ENCODE data around the gene MUC4. TPM values are rescaled to one million over a fixed set of nuclear protein-coding genes. Genes with fewer than 3 reads are reported as not detected.
"Not testable (repeated sequence)": the region's sequence is repeated elsewhere in the genome, so short reads cannot be mapped to it uniquely, and the experiment has no call there.

MUC4 gene
- total and polyA plus RNA-seq, 3 experiments from 2014 or later: 0.24 to 0.35 TPM; not detected in 1

- Mint-ChIP-seq H3K36me3 (no peaks in the 10 kb centered on the region), H3K9me3 (peaks cover 0 to 17% (median 11%) of the 10 kb centered on the region in 5 donors), H3K27ac (no peak overlapping the region), H3K4me3 (no peak overlapping the region), H3K4me1 (peaks cover 9 to 15% (median 14%) of the 10 kb centered on the region in 3 donors), H3K27me3 (no peaks in the 10 kb centered on the region)
- POLR2A ChIA-PET: no interaction called here
- H3K27ac ChIP-seq (ENCODE audit: low read depth, low read length): no peak overlapping the region
- CTCF ChIA-PET: no interaction called here
- no peak for DNase-seq
- no peaks in the 10 kb centered on the region for H3K36me3 ChIP-seq (ENCODE audit: insufficient read depth, low read length)
- H3K9me3 ChIP-seq (ENCODE audit: low read length): no peaks in the 10 kb centered on the region
- no peaks in the 10 kb centered on the region for H3K27me3 ChIP-seq (ENCODE audit: insufficient read depth, low read length, poor library complexity, severe bottlenecking)
- no peaks in the 10 kb centered on the region for H3K4me1 ChIP-seq (ENCODE audit: insufficient read depth, low read length)
- H3K4me3 ChIP-seq (ENCODE audit: low read length): no peak overlapping the region
Measured at GRCh38 chr3:195774917-195775316, 36.8 kb downstream of the MUC4 start.

DNA sequence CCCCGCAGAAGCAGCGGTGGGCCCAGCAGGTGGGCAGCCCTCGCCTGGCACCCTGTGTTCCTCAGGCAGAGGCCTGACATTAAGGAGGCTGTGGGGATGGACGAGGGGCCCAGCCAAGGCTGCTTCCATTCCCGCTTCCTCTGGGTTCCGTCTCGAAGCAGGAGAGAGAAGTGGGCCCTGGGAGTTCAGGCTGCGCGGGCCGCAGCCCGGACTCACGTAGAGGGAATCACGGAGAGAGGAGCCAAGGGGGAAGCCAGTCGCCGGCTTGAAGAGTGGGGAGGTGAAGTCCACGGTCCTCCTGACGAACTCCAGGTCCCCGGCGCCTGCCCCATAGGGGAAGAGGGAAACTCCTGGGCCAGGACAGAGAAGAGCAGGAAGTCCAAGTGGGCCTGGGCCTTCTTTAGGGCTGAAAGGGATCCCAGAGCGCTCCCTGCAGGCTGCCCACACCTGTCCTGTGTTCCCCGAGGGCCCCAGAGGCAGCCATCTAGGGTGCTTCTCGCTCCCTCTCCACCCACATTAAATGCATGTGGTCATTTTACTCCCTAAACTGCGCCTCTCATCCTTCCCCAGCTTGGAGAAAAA lies 37.7 kb downstream of the MUC4 start:
- Mint-ChIP-seq H3K4me3 (no peak overlapping the region), H3K9me3 (peaks cover 0 to 9% (median 8%) of the 10 kb centered on the region in 5 donors), H3K4me1 (peaks cover 6% of the 10 kb centered on the region in 3 donors), H3K27ac (no peak overlapping the region), H3K27me3 (no peaks in the 10 kb centered on the region), H3K36me3 (no peaks in the 10 kb centered on the region)
- H3K36me3 ChIP-seq (ENCODE audit: insufficient read depth, low read length): no peaks in the 10 kb centered on the region
- no peaks in the 10 kb centered on the region for H3K9me3 ChIP-seq (ENCODE audit: low read length)
- H3K27ac ChIP-seq (ENCODE audit: low read depth, low read length): no peak overlapping the region
- H3K27me3 ChIP-seq (ENCODE audit: insufficient read depth, low read length, poor library complexity, severe bottlenecking): no peaks in the 10 kb centered on the region
- H3K4me3 ChIP-seq (ENCODE audit: low read length): no peak overlapping the region
- ChIA-PET POLR2A (no interaction called here), CTCF (no interaction called here)
- DNase-seq: no peak
- no peaks in the 10 kb centered on the region for H3K4me1 ChIP-seq (ENCODE audit: insufficient read depth, low read length)

DNA sequence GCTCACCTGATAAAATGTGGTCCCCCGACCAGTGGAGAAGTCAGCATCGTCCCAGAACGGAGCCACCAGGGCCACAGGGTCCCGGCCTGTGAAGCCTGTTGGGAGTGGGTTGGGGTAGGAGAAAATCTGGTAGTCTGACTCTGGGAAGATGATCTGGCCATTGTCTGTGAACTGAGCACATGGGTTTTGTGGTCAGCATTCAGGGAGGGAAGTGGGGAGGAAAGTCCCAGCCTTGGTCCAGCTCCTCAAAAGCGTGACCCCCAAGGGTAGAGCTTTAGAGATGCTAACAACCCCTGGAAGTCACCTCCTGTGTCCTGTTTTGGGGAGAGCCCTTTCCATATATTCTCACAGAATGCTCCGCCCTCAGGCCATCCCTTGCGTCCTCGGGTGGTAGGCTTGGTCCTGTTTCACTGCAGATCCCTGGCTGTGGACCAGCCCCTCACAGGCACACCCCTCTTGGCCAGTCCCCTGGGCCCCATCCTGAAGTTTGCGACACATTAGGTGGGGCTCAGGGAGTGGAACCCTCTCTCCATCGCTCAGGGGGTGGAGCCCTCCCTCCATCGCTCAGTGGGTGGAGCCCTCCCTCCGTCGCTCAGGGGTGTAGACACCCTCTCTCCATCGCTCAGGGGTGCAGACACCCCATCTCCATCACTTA lies 40.0 kb downstream of the MUC4 start:
- H3K4me1 ChIP-seq (ENCODE audit: insufficient read depth, low read length): no peaks in the 10 kb centered on the region
- DNase-seq: no peak
- CTCF ChIA-PET: no interaction called here
- no peaks in the 10 kb centered on the region for H3K27me3 ChIP-seq (ENCODE audit: insufficient read depth, low read length, poor library complexity, severe bottlenecking)
- POLR2A ChIA-PET: no interaction called here
- Mint-ChIP-seq H3K4me3 (no peak overlapping the region), H3K9me3 (no peaks in the 10 kb centered on the region), H3K36me3 (no peaks in the 10 kb centered on the region), H3K4me1 (no peaks in the 10 kb centered on the region), H3K27ac (no peak overlapping the region), H3K27me3 (no peaks in the 10 kb centered on the region)
- H3K27ac ChIP-seq (ENCODE audit: low read depth, low read length): no peak overlapping the region
- no peaks in the 10 kb centered on the region for H3K9me3 ChIP-seq (ENCODE audit: low read length)
- no peaks in the 10 kb centered on the region for H3K36me3 ChIP-seq (ENCODE audit: insufficient read depth, low read length)
- no peak overlapping the region for H3K4me3 ChIP-seq (ENCODE audit: low read length)

DNA sequence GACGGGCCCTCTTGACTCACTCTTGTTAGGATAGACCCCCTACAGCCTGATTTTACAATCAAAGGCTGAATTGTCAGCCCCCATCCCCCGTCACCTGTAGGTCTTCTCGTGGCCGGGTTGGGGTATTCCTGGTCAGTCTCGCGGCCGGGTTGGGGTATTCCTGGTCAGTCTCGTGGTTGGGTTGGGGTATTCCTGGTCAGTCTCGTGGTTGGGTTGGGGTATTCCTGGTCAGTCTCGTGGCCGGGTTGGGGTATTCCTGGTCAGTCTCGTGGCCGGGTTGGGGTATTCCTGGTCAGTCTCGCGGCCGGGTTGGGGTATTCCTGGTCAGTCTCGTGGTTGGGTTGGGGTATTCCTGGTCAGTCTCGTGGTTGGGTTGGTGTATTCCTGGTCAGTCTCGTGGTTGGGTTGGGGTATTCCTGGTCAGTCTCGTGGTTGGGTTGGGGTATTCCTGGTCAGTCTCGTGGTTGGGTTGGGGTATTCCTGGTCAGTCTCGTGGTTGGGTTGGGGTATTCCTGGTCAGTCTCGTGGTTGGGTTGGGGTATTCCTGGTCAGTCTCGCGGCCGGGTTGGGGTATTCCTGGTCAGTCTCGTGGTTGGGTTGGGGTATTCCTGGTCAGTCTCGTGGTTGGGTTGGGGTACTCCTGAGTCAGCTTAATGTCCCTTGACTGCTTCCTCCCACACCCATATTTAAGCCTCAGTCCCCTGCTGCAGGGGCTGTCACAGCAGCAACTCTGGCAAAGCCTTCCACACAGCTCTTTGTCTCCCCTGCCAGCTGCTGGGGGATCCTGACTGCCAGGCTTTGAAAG lies 40.7 kb downstream of the MUC4 start:
- DNase-seq; H3K36me3 Mint-ChIP-seq; H3K36me3 ChIP-seq (ENCODE audit: insufficient read depth, low read length); H3K9me3 Mint-ChIP-seq; H3K4me3 Mint-ChIP-seq; H3K4me3 ChIP-seq (ENCODE audit: low read length); H3K27ac Mint-ChIP-seq; H3K4me1 Mint-ChIP-seq; CTCF ChIA-PET; H3K4me1 ChIP-seq (ENCODE audit: insufficient read depth, low read length); POLR2A ChIA-PET; H3K27ac ChIP-seq (ENCODE audit: low read depth, low read length); H3K27me3 ChIP-seq (ENCODE audit: insufficient read depth, low read length, poor library complexity, severe bottlenecking); H3K9me3 ChIP-seq (ENCODE audit: low read length); H3K27me3 Mint-ChIP-seq: not testable (repeated sequence)

DNA sequence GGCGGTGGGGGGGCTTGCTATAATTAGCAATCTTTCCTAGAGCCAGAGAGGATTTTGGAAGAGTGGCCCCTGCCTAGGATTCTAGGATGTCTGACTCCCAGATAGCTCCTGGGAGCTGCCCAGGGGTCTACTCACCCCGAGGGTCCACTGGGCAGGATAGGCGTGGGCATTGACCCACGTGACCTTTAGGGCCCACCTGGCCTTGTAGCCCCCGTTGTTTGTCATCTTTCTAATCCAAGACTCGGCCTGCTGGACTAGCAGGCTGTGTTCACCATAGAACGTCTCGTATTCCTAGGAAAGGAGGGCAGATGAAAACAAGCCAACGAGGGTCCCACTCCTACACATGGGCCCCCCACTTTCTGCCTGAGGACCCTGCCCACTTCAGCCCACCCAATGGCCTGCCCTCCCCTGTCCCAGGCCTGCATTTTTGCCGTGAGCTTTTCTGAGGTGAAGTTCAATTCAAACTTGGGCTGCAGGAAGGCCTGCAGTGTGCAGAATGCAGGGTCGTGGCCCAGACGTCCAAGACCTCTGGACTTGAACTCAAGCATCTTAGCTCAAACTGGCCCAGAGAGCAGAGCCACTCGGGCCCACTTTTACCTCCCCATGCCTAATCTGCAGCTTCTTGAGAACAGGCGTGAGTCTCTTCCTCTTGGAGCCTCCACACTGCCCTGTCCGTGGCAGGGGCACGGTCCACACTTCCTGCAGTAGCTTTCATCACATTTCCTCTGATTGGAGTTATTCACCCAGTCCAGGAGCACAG lies 41.5 kb downstream of the MUC4 start:
- Histone ChIP-seq H3K27ac (ENCODE audit: low read depth, low read length) (no peak overlapping the region), H3K4me1 (ENCODE audit: insufficient read depth, low read length) (no peaks in the 10 kb centered on the region), H3K36me3 (ENCODE audit: insufficient read depth, low read length) (no peaks in the 10 kb centered on the region), H3K9me3 (ENCODE audit: low read length) (no peaks in the 10 kb centered on the region), H3K4me3 (ENCODE audit: low read length) (no peak overlapping the region), H3K27me3 (ENCODE audit: insufficient read depth, low read length, poor library complexity, severe bottlenecking) (no peaks in the 10 kb centered on the region)
- no peak for DNase-seq
- ChIA-PET POLR2A (no interaction called here), CTCF (no interaction called here)
- no peaks in the 10 kb centered on the region for H3K4me1 Mint-ChIP-seq
- H3K36me3 Mint-ChIP-seq: no peaks in the 10 kb centered on the region
- H3K4me3 Mint-ChIP-seq: no peak overlapping the region
- no peak overlapping the region for H3K27ac Mint-ChIP-seq
- no peaks in the 10 kb centered on the region for H3K9me3 Mint-ChIP-seq
- H3K27me3 Mint-ChIP-seq: peaks cover 0 to 4% of the 10 kb centered on the region in 2 donors

DNA sequence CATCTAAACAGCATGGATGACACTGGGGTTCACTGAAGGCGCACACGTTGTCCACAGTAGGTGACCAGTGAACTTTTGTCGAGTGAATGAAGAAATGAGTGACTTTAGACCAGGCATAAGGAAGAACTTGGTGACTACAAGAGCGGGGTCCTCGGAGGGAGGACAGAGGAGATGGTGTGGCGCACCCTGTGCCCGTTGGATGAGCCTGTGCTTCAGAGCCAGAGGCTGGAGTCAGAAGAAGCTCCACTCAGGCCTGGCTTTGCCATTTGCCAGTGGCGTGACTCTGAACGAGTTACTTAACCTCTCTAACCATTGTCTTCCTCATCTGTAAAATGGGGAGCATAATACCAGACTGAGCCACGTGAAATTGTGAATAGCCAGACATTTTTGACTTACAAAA lies 42.2 kb downstream of the MUC4 start:
- Histone ChIP-seq H3K4me3 (ENCODE audit: low read length) (no peak overlapping the region), H3K4me1 (ENCODE audit: insufficient read depth, low read length) (no peaks in the 10 kb centered on the region), H3K9me3 (ENCODE audit: low read length) (no peaks in the 10 kb centered on the region), H3K27ac (ENCODE audit: low read depth, low read length) (no peak overlapping the region), H3K27me3 (ENCODE audit: insufficient read depth, low read length, poor library complexity, severe bottlenecking) (no peaks in the 10 kb centered on the region), H3K36me3 (ENCODE audit: insufficient read depth, low read length) (no peaks in the 10 kb centered on the region)
- Mint-ChIP-seq H3K9me3 (no peaks in the 10 kb centered on the region), H3K36me3 (no peaks in the 10 kb centered on the region), H3K4me3 (no peak overlapping the region), H3K27me3 (peaks cover 0 to 6% of the 10 kb centered on the region in 2 donors), H3K27ac (peak overlapping the region in 1 of 8 donors; percentile 38), H3K4me1 (no peaks in the 10 kb centered on the region)
- DNase-seq: no peak
- ChIA-PET CTCF (no interaction called here), POLR2A (no interaction called here)

- Mint-ChIP-seq H3K27me3 (peaks cover 3 to 13% of the 10 kb centered on the region in 2 donors), H3K9me3 (no peaks in the 10 kb centered on the region), H3K4me1 (no peaks in the 10 kb centered on the region), H3K4me3 (no peak overlapping the region), H3K36me3 (no peaks in the 10 kb centered on the region), H3K27ac (no peak overlapping the region)
- Histone ChIP-seq H3K27ac (ENCODE audit: low read depth, low read length) (no peak overlapping the region), H3K4me3 (ENCODE audit: low read length) (no peak overlapping the region), H3K27me3 (ENCODE audit: insufficient read depth, low read length, poor library complexity, severe bottlenecking) (no peaks in the 10 kb centered on the region), H3K9me3 (ENCODE audit: low read length) (no peaks in the 10 kb centered on the region), H3K4me1 (ENCODE audit: insufficient read depth, low read length) (no peaks in the 10 kb centered on the region), H3K36me3 (ENCODE audit: insufficient read depth, low read length) (no peaks in the 10 kb centered on the region)
- ChIA-PET CTCF (no interaction called here), POLR2A (no interaction called here)
- no peak for DNase-seq
Measured at GRCh38 chr3:195768831-195769303, 42.9 kb downstream of the MUC4 start.

DNA sequence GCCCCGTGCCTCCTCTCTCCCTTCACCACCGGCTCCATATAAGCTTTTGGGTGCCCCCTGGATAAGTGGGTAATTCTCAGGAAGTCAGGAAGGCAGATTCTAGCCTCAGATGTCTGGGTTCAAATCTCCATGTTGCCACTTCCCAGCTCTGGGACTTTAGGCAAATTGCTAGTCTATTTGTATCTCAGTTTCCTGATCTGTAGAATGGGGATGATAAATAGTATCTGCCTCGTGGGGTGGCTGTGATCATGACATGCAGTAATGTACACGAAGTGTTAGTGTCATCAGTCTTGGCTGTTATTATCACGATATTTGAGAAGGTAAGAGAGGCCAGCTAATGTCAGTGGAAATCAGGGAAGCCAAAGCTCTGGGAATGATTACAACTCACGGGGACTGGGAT lies 43.3 kb downstream of the MUC4 start:
- ChIA-PET CTCF (no interaction called here), POLR2A (no interaction called here)
- H3K4me1 ChIP-seq (ENCODE audit: insufficient read depth, low read length): no peaks in the 10 kb centered on the region
- H3K36me3 ChIP-seq (ENCODE audit: insufficient read depth, low read length): no peaks in the 10 kb centered on the region
- Mint-ChIP-seq H3K4me1 (no peaks in the 10 kb centered on the region), H3K4me3 (no peak overlapping the region), H3K27ac (no peak overlapping the region), H3K27me3 (peaks cover 3 to 16% of the 10 kb centered on the region in 2 donors), H3K36me3 (no peaks in the 10 kb centered on the region), H3K9me3 (no peaks in the 10 kb centered on the region)
- no peaks in the 10 kb centered on the region for H3K9me3 ChIP-seq (ENCODE audit: low read length)
- H3K4me3 ChIP-seq (ENCODE audit: low read length): no peak overlapping the region
- no peak for DNase-seq
- no peak overlapping the region for H3K27ac ChIP-seq (ENCODE audit: low read depth, low read length)
- no peaks in the 10 kb centered on the region for H3K27me3 ChIP-seq (ENCODE audit: insufficient read depth, low read length, poor library complexity, severe bottlenecking)
